Skeletal muscle tissue (tissue), 4 donors: ENCODE results near the gene CDKN1C. TPM values are rescaled to one million over a fixed set of nuclear protein-coding genes. Genes with fewer than 3 reads are reported as not detected.

Experiments
- H3K27ac ChIP-seq: one replicate; pipeline ENCODE4 v1.7.0; 2013; ENCODE audit warnings: mild to moderate bottlenecking, low read depth, low read length, inconsistent platforms
- H3K27me3 ChIP-seq, 3 donors: one replicate each; pipeline ENCODE4 v1.7.0; 2013; ENCODE audit warnings: low read length in 3 of 3; ENCODE audit not compliant: control insufficient read depth in 3 of 3, insufficient read depth in 3 of 3
- H3K36me3 ChIP-seq, 3 donors: one replicate each; pipeline ENCODE4 v1.7.0; 2013; ENCODE audit warnings: low read length in 3 of 3; ENCODE audit not compliant: control insufficient read depth in 3 of 3, insufficient read depth in 3 of 3
- H3K4me1 ChIP-seq, 3 donors: one replicate each; pipeline ENCODE4 v1.7.0; 2013; ENCODE audit warnings: low read length in 3 of 3, mild to moderate bottlenecking in 3 of 3; ENCODE audit not compliant: control insufficient read depth in 3 of 3, insufficient read depth in 3 of 3
- H3K4me3 ChIP-seq, 3 donors: one replicate each; pipeline ENCODE4 v1.7.0; 2013; ENCODE audit warnings: low read length in 3 of 3
- H3K9ac ChIP-seq, 3 donors: one replicate each; pipeline ENCODE4 v1.7.0; 2013; ENCODE audit warnings: low read length in 3 of 3, mild to moderate bottlenecking in 3 of 3, moderate library complexity in 2 of 3, low read depth in 1 of 3
- H3K9me3 ChIP-seq, 3 donors: one replicate each; pipeline ENCODE4 v1.7.0; 2013; ENCODE audit warnings: low read length in 3 of 3; ENCODE audit not compliant: control insufficient read depth in 3 of 3
- total RNA-seq: library from RNA; depleted of rRNA; stranded (reverse); fragments of >200 nt; gene quantifications from one replicate; pipeline ENCODE4 v1.2.3, GENCODE V29; 2014
- donor health status: Osteomylitis.

The CDKN1C gene
- total RNA-seq, 1 donor from 2014 or later = 209 TPM

- H3K9ac ChIP-seq = no peak overlapping the region
- peaks cover 0 to 2% (median 0%) of the 10 kb centered on the region in 3 donors for H3K36me3 ChIP-seq
- H3K4me3 ChIP-seq = no peak overlapping the region
- H3K9me3 ChIP-seq = peaks cover 0 to 4% (median 0%) of the 10 kb centered on the region in 3 donors
- no peak overlapping the region for H3K27ac ChIP-seq
- H3K27me3 ChIP-seq = peaks cover 38 to 49% (median 46%) of the 10 kb centered on the region in 3 donors
- H3K4me1 ChIP-seq = peaks cover 0 to 3% (median 0%) of the 10 kb centered on the region in 3 donors
Measured at GRCh38 chr11:2870460-2870859, 15.1 kb downstream of the CDKN1C start.

GRCh38 chr11:2869561-2870427, 15.8 kb downstream of the CDKN1C start:
- H3K9me3 ChIP-seq = no peaks in the 10 kb centered on the region
- H3K27me3 ChIP-seq = peaks cover 38 to 49% (median 42%) of the 10 kb centered on the region in 3 donors
- no peak overlapping the region for H3K27ac ChIP-seq
- no peak overlapping the region for H3K9ac ChIP-seq
- no peaks in the 10 kb centered on the region for H3K36me3 ChIP-seq
- H3K4me3 ChIP-seq = no peak overlapping the region
- H3K4me1 ChIP-seq = peaks cover 0 to 3% (median 0%) of the 10 kb centered on the region in 3 donors

GRCh38 chr11:2869134-2869526, 16.4 kb downstream of the CDKN1C start:
- Histone ChIP-seq H3K36me3 (no peaks in the 10 kb centered on the region), H3K27ac (no peak overlapping the region), H3K4me3 (no peak overlapping the region), H3K9me3 (no peaks in the 10 kb centered on the region), H3K27me3 (peaks cover 38 to 47% (median 39%) of the 10 kb centered on the region in 3 donors), H3K9ac (no peak overlapping the region), H3K4me1 (peaks cover 0 to 3% (median 0%) of the 10 kb centered on the region in 3 donors)

- Histone ChIP-seq H3K27ac (no peak overlapping the region), H3K9me3 (no peaks in the 10 kb centered on the region), H3K27me3 (peaks cover 38 to 43% (median 39%) of the 10 kb centered on the region in 3 donors)
Measured at GRCh38 chr11:2868506-2869133, 17.0 kb downstream of the CDKN1C start.

GRCh38 chr11:2867722-2868505, 17.7 kb downstream of the CDKN1C start:
- no peak overlapping the region for H3K4me3 ChIP-seq
- H3K9me3 ChIP-seq = no peaks in the 10 kb centered on the region
- peaks cover 35 to 46% (median 38%) of the 10 kb centered on the region in 3 donors for H3K27me3 ChIP-seq
- no peak overlapping the region for H3K27ac ChIP-seq
- H3K9ac ChIP-seq = no peak overlapping the region
- peaks cover 0 to 3% (median 0%) of the 10 kb centered on the region in 3 donors for H3K4me1 ChIP-seq
- H3K36me3 ChIP-seq = no peaks in the 10 kb centered on the region

More at GRCh38 chr11:2868506-2869133, 17.0 kb downstream of the CDKN1C start:
- Histone ChIP-seq H3K9ac (no peak overlapping the region), H3K36me3 (no peaks in the 10 kb centered on the region), H3K4me3 (peak overlapping the region in 1 of 3 donors; percentile 22), H3K4me1 (peaks cover 0 to 3% (median 0%) of the 10 kb centered on the region in 3 donors)

GRCh38 chr11:2867142-2867541, 18.4 kb downstream of the CDKN1C start:
- no peaks in the 10 kb centered on the region for H3K36me3 ChIP-seq
- no peak overlapping the region for H3K9ac ChIP-seq
- H3K27me3 ChIP-seq = peaks cover 32 to 46% (median 38%) of the 10 kb centered on the region in 3 donors
- H3K27ac ChIP-seq = no peak overlapping the region
- no peak overlapping the region for H3K4me3 ChIP-seq
- no peaks in the 10 kb centered on the region for H3K9me3 ChIP-seq
- H3K4me1 ChIP-seq = peaks cover 0 to 3% (median 0%) of the 10 kb centered on the region in 3 donors

- Histone ChIP-seq H3K4me1 (peaks cover 0 to 2% (median 0%) of the 10 kb centered on the region in 3 donors), H3K9me3 (no peaks in the 10 kb centered on the region), H3K27ac (no peak overlapping the region), H3K27me3 (peaks cover 23 to 43% (median 34%) of the 10 kb centered on the region in 3 donors), H3K36me3 (no peaks in the 10 kb centered on the region), H3K9ac (no peak overlapping the region), H3K4me3 (no peak overlapping the region)
Measured at GRCh38 chr11:2865922-2866577, 19.5 kb downstream of the CDKN1C start.

- no peak overlapping the region for H3K9ac ChIP-seq
- H3K27ac ChIP-seq = no peak overlapping the region
- no peaks in the 10 kb centered on the region for H3K36me3 ChIP-seq
- H3K9me3 ChIP-seq = no peaks in the 10 kb centered on the region
- H3K27me3 ChIP-seq = peaks cover 12 to 31% (median 22%) of the 10 kb centered on the region in 3 donors
- no peaks in the 10 kb centered on the region for H3K4me1 ChIP-seq
- no peak overlapping the region for H3K4me3 ChIP-seq
Measured at GRCh38 chr11:2864901-2865300, 20.7 kb downstream of the CDKN1C start.

GRCh38 chr11:2863276-2863618, 22.3 kb downstream of the CDKN1C start:
- Histone ChIP-seq H3K36me3 (no peaks in the 10 kb centered on the region), H3K9ac (no peak overlapping the region), H3K4me3 (no peak overlapping the region), H3K27me3 (peaks cover 6 to 18% (median 7%) of the 10 kb centered on the region in 3 donors), H3K9me3 (no peaks in the 10 kb centered on the region), H3K4me1 (peaks cover 0 to 2% (median 1%) of the 10 kb centered on the region in 3 donors), H3K27ac (no peak overlapping the region)
